H9 (cell line): ENCODE measurements around the gene RAD23A. TPM values are rescaled to one million over a fixed set of nuclear protein-coding genes. Genes with fewer than 3 reads are reported as not detected.

Source experiments
- DNase-seq: peaks from one replicate; pipeline ENCODE4 v3.0.0-alpha.2; 2017
- H2AFZ ChIP-seq: one replicate; pipeline ENCODE4 v1.6.1; 2013; ENCODE audit warnings: mild to moderate bottlenecking, low read length, control low read depth, moderate library complexity
- H2AK5ac ChIP-seq: 2 replicates; pipeline ENCODE4 v1.6.1; 2013; ENCODE audit warnings: low read length, control low read depth, mixed read lengths; ENCODE audit not compliant: insufficient read length
- H2BK120ac ChIP-seq: one replicate; pipeline ENCODE4 v1.6.1; 2013; ENCODE audit warnings: low read depth, mild to moderate bottlenecking, low read length, control low read depth, inconsistent platforms; ENCODE audit not compliant: poor library complexity, severe bottlenecking
- H2BK12ac ChIP-seq: 2 replicates; pipeline ENCODE4 v1.6.1; 2013; ENCODE audit warnings: low read length, control low read depth, mixed read lengths, low read depth; ENCODE audit not compliant: insufficient read length
- H2BK15ac ChIP-seq: 2 replicates; pipeline ENCODE4 v1.6.1; 2013; ENCODE audit warnings: low read depth, low read length, control low read depth
- H2BK20ac ChIP-seq: one replicate; pipeline ENCODE4 v1.6.1; 2013; ENCODE audit warnings: low read depth, mild to moderate bottlenecking, low read length, control low read depth, inconsistent platforms; ENCODE audit not compliant: poor library complexity, severe bottlenecking
- H2BK5ac ChIP-seq: 2 replicates; pipeline ENCODE4 v1.6.1; 2013; ENCODE audit warnings: low read length, control low read depth, mixed read lengths; ENCODE audit not compliant: insufficient read length
- H3K14ac ChIP-seq: 2 replicates; pipeline ENCODE4 v1.6.1; 2013; ENCODE audit warnings: low read length, control low read depth; ENCODE audit not compliant: insufficient read depth
- H3K18ac ChIP-seq: 2 replicates; pipeline ENCODE4 v1.6.1; 2013; ENCODE audit warnings: low read depth, mild to moderate bottlenecking, mixed read lengths, low read length, control low read depth; ENCODE audit not compliant: insufficient read length
- H3K23ac ChIP-seq: 2 replicates; pipeline ENCODE4 v1.6.1; 2013; ENCODE audit warnings: low read length, control low read depth, mixed read lengths, low read depth; ENCODE audit not compliant: insufficient read length
- H3K23me2 ChIP-seq: 2 replicates; pipeline ENCODE4 v1.6.1; 2013; ENCODE audit warnings: low read depth, mild to moderate bottlenecking, mixed read lengths, low read length, control low read depth; ENCODE audit not compliant: insufficient read length, poor library complexity, severe bottlenecking
- H3K27ac ChIP-seq: 2 replicates; pipeline ENCODE4 v1.5.1; 2013; ENCODE audit warnings: low read length, control low read depth, mixed read lengths, low read depth; ENCODE audit not compliant: insufficient read length
- H3K27me3 ChIP-seq: 2 replicates; pipeline ENCODE4 v1.6.1; 2013; ENCODE audit warnings: low read length, control low read depth, inconsistent platforms; ENCODE audit not compliant: insufficient read depth
- H3K4ac ChIP-seq: 2 replicates; pipeline ENCODE4 v1.6.1; 2013; ENCODE audit warnings: low read depth, mild to moderate bottlenecking, control low read depth, inconsistent platforms, low read length, moderate library complexity
- H3K4me1 ChIP-seq: 2 replicates; pipeline ENCODE4 v1.6.1; 2013; ENCODE audit warnings: low read length, control low read depth, inconsistent platforms; ENCODE audit not compliant: insufficient read depth
- H3K4me2 ChIP-seq: 2 replicates; pipeline ENCODE4 v1.6.1; 2013; ENCODE audit warnings: low read length, control low read depth, mixed read lengths; ENCODE audit not compliant: insufficient read length, insufficient read depth
- H3K56ac ChIP-seq: 2 replicates; pipeline ENCODE4 v1.6.1; 2013; ENCODE audit warnings: low read depth, mild to moderate bottlenecking, mixed read lengths, low read length, control low read depth; ENCODE audit not compliant: insufficient read length
- H3K79me1 ChIP-seq: 2 replicates; pipeline ENCODE4 v1.6.1; 2013; ENCODE audit warnings: low read depth, mild to moderate bottlenecking, moderate library complexity, low read length, control low read depth, inconsistent platforms; ENCODE audit not compliant: insufficient read depth, poor library complexity, severe bottlenecking
- H3K79me2 ChIP-seq: 2 replicates; pipeline ENCODE4 v1.6.1; 2013; ENCODE audit warnings: low read length, control low read depth, inconsistent platforms; ENCODE audit not compliant: insufficient read depth
- H3K9ac ChIP-seq: 2 replicates; pipeline ENCODE4 v1.6.1; 2013; ENCODE audit warnings: low read length, control low read depth, mixed read lengths; ENCODE audit not compliant: insufficient read length; ENCODE audit errors: extremely low read depth
- H3K9me3 ChIP-seq: one replicate; pipeline ENCODE4 v1.6.1; 2013; ENCODE audit warnings: low read depth, low read length, inconsistent platforms; ENCODE audit not compliant: control insufficient read depth
- H3T11ph ChIP-seq: one replicate; pipeline ENCODE4 v1.6.1; 2013; ENCODE audit warnings: mild to moderate bottlenecking, low read length, control low read depth, inconsistent platforms
- H4K20me1 ChIP-seq: one replicate; pipeline ENCODE4 v1.6.1; 2013; ENCODE audit not compliant: control insufficient read depth, insufficient read length, insufficient read depth
- H4K5ac ChIP-seq: 2 replicates; pipeline ENCODE4 v1.6.1; 2013; ENCODE audit warnings: low read depth, mild to moderate bottlenecking, mixed read lengths, low read length, control low read depth; ENCODE audit not compliant: insufficient read length
- H4K8ac ChIP-seq: replicated peaks from 2 replicates; pipeline ENCODE4 v1.6.1; 2013; ENCODE audit warnings: low read length, control low read depth, mixed read lengths, low read depth; ENCODE audit not compliant: insufficient read length
- H4K91ac ChIP-seq: 2 replicates; pipeline ENCODE4 v1.6.1; 2013; ENCODE audit warnings: low read depth, mild to moderate bottlenecking, moderate library complexity, mixed read lengths, low read length, control low read depth; ENCODE audit not compliant: insufficient read length
- H3K27ac Mint-ChIP-seq, 3 experiments: 2 replicates in 2 of 3; 3 replicates in 1 of 3; pipeline ENCODE4 v1.8.0; 2020 to 2021; ENCODE audit warnings: mixed read lengths in 3 of 3, mild to moderate bottlenecking in 1 of 3, moderate library complexity in 1 of 3
- H3K27me3 Mint-ChIP-seq: 2 replicates; pipeline ENCODE4 v1.8.0; 2021; ENCODE audit warnings: low read depth, mild to moderate bottlenecking, moderate library complexity, mixed read lengths
- H3K36me3 Mint-ChIP-seq, 3 experiments: 2 replicates in 2 of 3; 3 replicates in 1 of 3; pipeline ENCODE4 v1.8.0; 2020 to 2021; ENCODE audit warnings: low read depth in 3 of 3, mixed read lengths in 3 of 3; ENCODE audit not compliant: insufficient read depth in 1 of 3
- H3K4me1 Mint-ChIP-seq, 2 experiments: 2 replicates each; pipeline ENCODE4 v1.8.0; 2020; ENCODE audit warnings: mixed read lengths in 2 of 2
- H3K4me3 Mint-ChIP-seq, 2 experiments: 2 replicates in 1 of 2; 3 replicates in 1 of 2; pipeline ENCODE4 v1.8.0; 2020 to 2021; ENCODE audit warnings: mild to moderate bottlenecking in 2 of 2, mixed read lengths in 2 of 2, moderate library complexity in 1 of 2
- H3K9me3 Mint-ChIP-seq, 2 experiments: 2 replicates in 1 of 2; 3 replicates in 1 of 2; pipeline ENCODE4 v1.8.0; 2020; ENCODE audit warnings: mild to moderate bottlenecking in 2 of 2, mixed read lengths in 2 of 2, moderate library complexity in 1 of 2
- WGBS: extraction: QIAGEN DNeasy Blood & Tissue Kit; methylation state at CpG from one replicate; pipeline ENCODE4 v1.1.7; 2013; ENCODE audit warnings: missing lambda C conversion rate, low lambda C conversion rate, mixed read lengths; ENCODE audit not compliant: insufficient read length; ENCODE audit errors: extremely low coverage; 5-methylcytosine and 5-hydroxymethylcytosine counted together
- total RNA-seq: library from RNA; stranded (reverse); gene quantifications from 2 replicates; pipeline ENCODE4 v1.2.1, GENCODE V29; 2021
- TF ChIP-seq, protein P1 (sequence below): fragments of 200-600 bp; sonication (generic); conservative IDR thresholded peaks from 3 replicates; pipeline ENCODE4 v1.8.0; 2021; ENCODE audit warnings: antibody characterized with exemption, mild to moderate bottlenecking

Gene RAD23A
- total RNA-seq, 1 experiment from 2014 or later, result 62.2 TPM

DNA sequence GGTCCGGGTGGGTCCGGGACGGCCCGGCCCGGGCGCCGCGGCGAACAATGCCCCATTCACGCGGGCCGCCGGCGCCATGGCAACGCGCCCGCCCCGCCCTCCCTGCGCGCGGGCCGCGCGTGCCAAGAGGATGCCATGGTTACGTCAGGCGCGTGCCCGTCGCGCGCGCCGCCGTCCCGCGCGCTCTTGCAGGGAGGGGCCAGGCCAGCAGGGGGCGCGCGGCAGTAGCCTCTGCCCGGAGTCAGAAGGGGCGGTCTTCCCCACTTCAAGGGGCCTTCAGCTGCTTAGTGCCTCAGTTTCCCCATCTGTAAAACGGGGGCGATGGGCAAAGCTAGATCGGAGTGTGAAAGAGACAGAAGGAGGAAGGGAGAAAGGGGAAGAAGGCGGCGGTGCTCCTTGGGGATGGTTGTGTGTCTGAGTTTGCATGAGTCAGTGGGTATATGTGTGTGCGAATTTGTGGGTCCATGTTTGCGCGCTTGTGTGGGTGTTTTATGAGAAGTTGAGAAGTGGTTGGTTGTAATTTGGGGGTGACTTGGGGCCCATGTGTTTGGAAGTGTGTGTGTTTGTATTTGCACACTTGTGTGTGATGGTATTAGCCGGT, 38.0 kb downstream of the RAD23A start:
- TF ChIP-seq, protein P1, sequence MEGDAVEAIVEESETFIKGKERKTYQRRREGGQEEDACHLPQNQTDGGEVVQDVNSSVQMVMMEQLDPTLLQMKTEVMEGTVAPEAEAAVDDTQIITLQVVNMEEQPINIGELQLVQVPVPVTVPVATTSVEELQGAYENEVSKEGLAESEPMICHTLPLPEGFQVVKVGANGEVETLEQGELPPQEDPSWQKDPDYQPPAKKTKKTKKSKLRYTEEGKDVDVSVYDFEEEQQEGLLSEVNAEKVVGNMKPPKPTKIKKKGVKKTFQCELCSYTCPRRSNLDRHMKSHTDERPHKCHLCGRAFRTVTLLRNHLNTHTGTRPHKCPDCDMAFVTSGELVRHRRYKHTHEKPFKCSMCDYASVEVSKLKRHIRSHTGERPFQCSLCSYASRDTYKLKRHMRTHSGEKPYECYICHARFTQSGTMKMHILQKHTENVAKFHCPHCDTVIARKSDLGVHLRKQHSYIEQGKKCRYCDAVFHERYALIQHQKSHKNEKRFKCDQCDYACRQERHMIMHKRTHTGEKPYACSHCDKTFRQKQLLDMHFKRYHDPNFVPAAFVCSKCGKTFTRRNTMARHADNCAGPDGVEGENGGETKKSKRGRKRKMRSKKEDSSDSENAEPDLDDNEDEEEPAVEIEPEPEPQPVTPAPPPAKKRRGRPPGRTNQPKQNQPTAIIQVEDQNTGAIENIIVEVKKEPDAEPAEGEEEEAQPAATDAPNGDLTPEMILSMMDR, result peak; percentile 92
- Mint-ChIP-seq H3K4me3 (no peak overlapping the region), H3K27ac (no peak overlapping the region), H3K9me3 (no peaks in the 10 kb centered on the region; a peak in 1 of 5 replicates), H3K27me3 (peaks cover 10% of the 10 kb centered on the region), H3K36me3 (no peaks in the 10 kb centered on the region), H3K4me1 (peaks cover 6 to 9% of the 10 kb centered on the region in 2 experiments)
- peak overlapping the region; percentile 28 for H3K4me2 ChIP-seq
- no peak overlapping the region for H2AFZ ChIP-seq
- H3K79me2 ChIP-seq, result no peaks in the 10 kb centered on the region
- no peaks in the 10 kb centered on the region for H3K79me1 ChIP-seq
- H2AK5ac ChIP-seq, result no peak overlapping the region
- H3K27me3 ChIP-seq, result peaks cover 4% of the 10 kb centered on the region; the same call in 1 of the 2 replicates
- H3K9ac ChIP-seq, result no peak overlapping the region
- H3K9me3 ChIP-seq, result no peaks in the 10 kb centered on the region
- H2BK120ac ChIP-seq, result no peak overlapping the region
- no peak overlapping the region for H3K27ac ChIP-seq
- no peak overlapping the region for H3K4ac ChIP-seq
- H3K18ac ChIP-seq, result no peak overlapping the region
- no peak overlapping the region for H4K91ac ChIP-seq
- WGBS, result 100% methylated on average over 3 of the region's 51 CpGs
- no peak overlapping the region for H4K8ac ChIP-seq
- H3K23me2 ChIP-seq, result no peaks in the 10 kb centered on the region
- H2BK20ac ChIP-seq, result no peak overlapping the region
- no peak overlapping the region for H2BK12ac ChIP-seq
- H4K5ac ChIP-seq, result no peak overlapping the region
- H3K14ac ChIP-seq, result no peak overlapping the region
- H3K56ac ChIP-seq, result no peak overlapping the region
- no peak overlapping the region for H2BK15ac ChIP-seq
- peak; percentile 78 for DNase-seq
- no peak overlapping the region for H2BK5ac ChIP-seq
- no peak overlapping the region for H3T11ph ChIP-seq
- no peak overlapping the region for H3K23ac ChIP-seq
- H3K4me1 ChIP-seq, result no peaks in the 10 kb centered on the region
- no peaks in the 10 kb centered on the region for H4K20me1 ChIP-seq
